Kidney epithelial cell (primary cell): ENCODE results near the gene SCNM1. TPM values are rescaled to one million over a fixed set of nuclear protein-coding genes. Genes with fewer than 3 reads are reported as not detected.
A peak's percentile ranks its signal among the peaks of the same experiment; 100 is the strongest.

Experiments
- DNase-seq: peaks from one replicate; pipeline ENCODE4 v3.0.0-alpha.2; 2010; ENCODE audit warnings: low read depth
- H3K27me3 ChIP-seq: 2 replicates; pipeline ENCODE4 v1.6.0; 2011; ENCODE audit warnings: low read length; ENCODE audit not compliant: control insufficient read depth, insufficient read depth
- H3K36me3 ChIP-seq: 2 replicates; pipeline ENCODE4 v1.5.1; 2011; ENCODE audit warnings: low read length; ENCODE audit not compliant: control insufficient read depth, insufficient read depth
- H3K4me3 ChIP-seq: 2 replicates; pipeline ENCODE4 v1.5.1; 2011; ENCODE audit warnings: low read depth, mild to moderate bottlenecking, control low read depth, low read length
- CTCF ChIP-seq: IDR thresholded peaks from 2 replicates; pipeline ENCODE4 v1.5.1; 2011; ENCODE audit warnings: mild to moderate bottlenecking, moderate library complexity, low read length, control low read depth, inconsistent platforms; ENCODE audit not compliant: insufficient read depth, poor library complexity, severe bottlenecking
- total RNA-seq: library from RNA; depleted of rRNA; stranded (reverse); fragments of >200 nt; gene quantifications from 2 replicates; pipeline ENCODE4 v1.2.3, GENCODE V29; 2015

The SCNM1 gene
- total RNA-seq, 1 donor from 2014 or later: 52.6 TPM

GRCh38 chr1:151145304-151146071, 20.5 kb upstream of the SCNM1 start:
- no peak for DNase-seq
- TF ChIP-seq CTCF: no peak
- Histone ChIP-seq H3K4me3 (peak overlapping the region; percentile 81), H3K27me3 (peaks cover 3% of the 10 kb centered on the region), H3K36me3 (no peaks in the 10 kb centered on the region)

GRCh38 chr1:151146072-151146411, 19.9 kb upstream of the SCNM1 start:
- Histone ChIP-seq H3K4me3 (peak overlapping the region; percentile 81), H3K36me3 (no peaks in the 10 kb centered on the region), H3K27me3 (peaks cover 3% of the 10 kb centered on the region)
- no peak for DNase-seq
- TF ChIP-seq CTCF: no peak

- DNase-seq: no peak
- Histone ChIP-seq H3K27me3 (peaks cover 3% of the 10 kb centered on the region), H3K36me3 (no peaks in the 10 kb centered on the region), H3K4me3 (peak within 1 kb of the TSS; percentile 81)
- TF ChIP-seq CTCF: no peak
These were observed 19.4 kb upstream of the SCNM1 start, which contains the start of gene SEMA6C for GRCh38 chr1:151146412-151147131. TSS of gene SEMA6C (minus strand) at chr1:151146631. CDS start at chr1:151142621, 4,010 bp downstream.

- no peak for TF ChIP-seq CTCF
- H3K36me3 ChIP-seq: no peaks in the 10 kb centered on the region
- peak overlapping the region; percentile 81 for H3K4me3 ChIP-seq
- DNase-seq: no peak
- H3K27me3 ChIP-seq: peaks cover 3% of the 10 kb centered on the region
These were observed 18.8 kb upstream of the SCNM1 start for GRCh38 chr1:151147132-151147503.

- no peak for TF ChIP-seq CTCF
These were observed 18.3 kb upstream of the SCNM1 start for GRCh38 chr1:151147665-151148064.

More at GRCh38 chr1:151147665-151148064, 18.3 kb upstream of the SCNM1 start:
- no peak for DNase-seq
- Histone ChIP-seq H3K4me3 (no peak overlapping the region), H3K27me3 (peaks cover 3% of the 10 kb centered on the region), H3K36me3 (no peaks in the 10 kb centered on the region)
